GM21447 (cell line): Measurements from ENCODE around the gene NTNG2.
"Not testable (repeated sequence)": the region's sequence is repeated elsewhere in the genome, so short reads cannot be mapped to it uniquely, and the experiment has no call there.

Experiments used
- ATAC-seq: cut with Tn5 transposase; IDR thresholded peaks from one replicate; pipeline ENCODE4 v1.9.1; 2021; ENCODE audit not compliant: unreplicated experiment

Gene NTNG2

GRCh38 chr9:132249123-132249522 lies 87.3 kb downstream of the NTNG2 start:
- no peak for ATAC-seq

- ATAC-seq = no peak
These were observed 87.8 kb downstream of the NTNG2 start for GRCh38 chr9:132249690-132250089.

GRCh38 chr9:132250324-132251262 lies 88.7 kb downstream of the NTNG2 start:
- ATAC-seq = no peak

GRCh38 chr9:132260846-132261245 lies 99.0 kb downstream of the NTNG2 start:
- ATAC-seq = no peak

- no peak for ATAC-seq
These were observed 104.2 kb downstream of the NTNG2 start for GRCh38 chr9:132266017-132266416.

GRCh38 chr9:132267660-132268059 lies 105.8 kb downstream of the NTNG2 start:
- no peak for ATAC-seq

GRCh38 chr9:132268725-132269352 lies 107.0 kb downstream of the NTNG2 start:
- no peak for ATAC-seq

GRCh38 chr9:132269704-132270516 lies 108.1 kb downstream of the NTNG2 start:
- ATAC-seq = not testable (repeated sequence)

GRCh38 chr9:132274861-132275260 lies 113.0 kb downstream of the NTNG2 start:
- no peak for ATAC-seq

GRCh38 chr9:132283165-132283564 lies 121.3 kb downstream of the NTNG2 start:
- no peak for ATAC-seq

- no peak for ATAC-seq
These were observed 122.0 kb downstream of the NTNG2 start for GRCh38 chr9:132283863-132284262.

GRCh38 chr9:132287256-132287760 lies 125.5 kb downstream of the NTNG2 start:
- ATAC-seq = no peak

GRCh38 chr9:132288361-132288760 lies 126.5 kb downstream of the NTNG2 start:
- no peak for ATAC-seq

- ATAC-seq = no peak
These were observed 127.1 kb downstream of the NTNG2 start for GRCh38 chr9:132288966-132289365.

- no peak for ATAC-seq
These were observed 131.4 kb downstream of the NTNG2 start for GRCh38 chr9:132293145-132293721.
